COR-L47 (cell line): ENCODE data around the gene NCF4.

ENCODE experiments used
- DNase-seq: peaks from one replicate; lab custom pipeline; 2025; lab: John Stamatoyannopoulos, UW

NCF4 gene

GRCh38 chr22:36922105-36922608 lies 61.4 kb downstream of the NCF4 start:
- no peak for DNase-seq

GRCh38 chr22:36922711-36923110 lies 61.9 kb downstream of the NCF4 start:
- no peak for DNase-seq

DNA sequence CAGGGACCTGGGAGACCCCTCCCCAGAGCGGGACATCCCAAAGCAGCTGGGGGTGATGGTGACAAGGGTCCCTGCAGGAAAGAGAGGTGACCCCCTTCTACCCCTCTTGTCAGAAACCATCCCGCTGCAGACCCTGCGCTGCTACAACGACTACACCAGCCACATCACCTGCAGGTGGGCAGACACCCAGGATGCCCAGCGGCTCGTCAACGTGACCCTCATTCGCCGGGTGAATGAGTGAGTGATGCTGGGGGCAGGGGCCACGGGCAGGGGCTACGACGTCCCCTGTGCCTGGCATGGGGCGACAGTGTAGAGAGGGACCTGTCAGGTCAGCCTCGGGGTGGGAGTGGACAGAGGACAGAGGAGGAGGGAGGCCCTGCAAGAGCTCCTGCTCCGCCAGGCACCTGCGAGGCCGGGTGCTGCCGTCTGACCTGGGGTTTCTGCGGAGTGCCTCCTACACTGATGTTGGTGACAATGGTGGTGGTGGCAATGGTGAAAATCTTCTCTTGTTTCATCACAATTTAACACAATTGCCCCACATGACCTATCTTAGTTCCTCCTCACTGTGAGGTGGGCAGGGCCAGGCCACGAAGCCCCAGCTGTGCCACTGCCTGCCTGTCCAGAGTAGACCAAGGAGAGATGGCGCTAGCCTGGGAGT lies 62.5 kb downstream of the NCF4 start:
- no peak for DNase-seq

- DNase-seq = no peak
Observed at GRCh38 chr22:36924151-36924698, 63.4 kb downstream of the NCF4 start.

GRCh38 chr22:36925388-36926290 lies 64.8 kb downstream of the NCF4 start:
- DNase-seq = no peak

DNA sequence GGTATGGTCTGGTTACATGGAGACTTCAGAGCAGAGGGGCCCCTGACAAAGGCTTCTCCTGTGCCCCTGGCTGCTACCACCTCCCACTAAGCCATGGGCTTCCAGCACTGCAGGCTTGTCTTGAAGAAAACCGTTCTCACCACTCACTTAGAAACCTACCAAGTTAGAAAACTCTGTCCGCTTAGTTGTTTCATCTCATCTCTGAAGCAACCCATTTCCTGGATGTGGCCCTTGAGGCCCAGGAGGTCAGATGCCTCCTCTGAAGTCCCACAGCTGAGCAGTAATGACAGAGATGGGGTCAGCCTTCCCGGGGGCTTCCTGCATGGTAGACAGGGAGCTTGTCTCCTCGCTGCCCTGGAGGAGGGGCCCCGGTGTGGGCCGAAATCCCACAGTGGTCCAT lies 65.5 kb downstream of the NCF4 start:
- DNase-seq = no peak

GRCh38 chr22:36926721-36927435 lies 66.1 kb downstream of the NCF4 start:
- no peak for DNase-seq
